OCI-LY1 (cell line): Measurements from ENCODE around the gene GLB1L3.

Experiments
- H2AFZ ChIP-seq: fragments of 200-600 bp; sonication (generic), shearing (Covaris generic); 2 replicates; pipeline ENCODE4 v1.6.0; 2014; ENCODE audit warnings: antibody characterized with exemption, mild to moderate bottlenecking, low read length
- H3F3A ChIP-seq: fragments of 200-600 bp; sonication (generic), shearing (Covaris generic); 2 replicates; pipeline ENCODE4 v1.6.0; 2014; ENCODE audit warnings: mild to moderate bottlenecking, antibody characterized with exemption, low read length, moderate library complexity; ENCODE audit not compliant: insufficient read depth
- H3K27ac ChIP-seq: fragments of 200-600 bp; sonication (generic); 2 replicates; pipeline ENCODE4 v1.5.1; 2014; ENCODE audit warnings: low read length, mixed run types, mild to moderate bottlenecking, low read depth; ENCODE audit not compliant: poor library complexity, severe bottlenecking
- H3K27me3 ChIP-seq: fragments of 200-600 bp; sonication (generic); 2 replicates; pipeline ENCODE4 v1.6.0; 2014; ENCODE audit warnings: antibody characterized with exemption, mild to moderate bottlenecking, low read length, moderate library complexity; ENCODE audit not compliant: insufficient read depth
- H3K36me3 ChIP-seq: fragments of 200-600 bp; sonication (generic); 2 replicates; pipeline ENCODE4 v1.6.1; 2014; ENCODE audit warnings: mild to moderate bottlenecking, antibody characterized with exemption, low read length, moderate library complexity, mixed read lengths; ENCODE audit not compliant: insufficient read depth
- H3K4me1 ChIP-seq: fragments of 200-600 bp; sonication (generic); 2 replicates; pipeline ENCODE4 v1.5.1; 2014; ENCODE audit warnings: mild to moderate bottlenecking, low read length, moderate library complexity; ENCODE audit not compliant: insufficient read depth, severe bottlenecking
- H3K4me2 ChIP-seq: fragments of 200-600 bp; sonication (generic), shearing (Covaris generic); 2 replicates; pipeline ENCODE4 v1.6.1; 2014; ENCODE audit warnings: low read length
- H3K4me3 ChIP-seq: fragments of 200-600 bp; sonication (generic); 2 replicates; pipeline ENCODE4 v1.5.1; 2014; ENCODE audit warnings: low read length, low read depth, mild to moderate bottlenecking, mixed read lengths; ENCODE audit not compliant: poor library complexity, severe bottlenecking
- H3K79me2 ChIP-seq: fragments of 200-600 bp; shearing (Covaris generic); 2 replicates; pipeline ENCODE4 v1.6.1; 2016; ENCODE audit warnings: mixed run types, low read length, mixed read lengths; ENCODE audit not compliant: insufficient read depth
- H3K9ac ChIP-seq: fragments of 200-600 bp; sonication (generic), shearing (Covaris generic); 2 replicates; pipeline ENCODE4 v1.6.1; 2014; ENCODE audit warnings: mild to moderate bottlenecking, low read length, mixed read lengths
- H3K9me2 ChIP-seq: fragments of 200-600 bp; sonication (generic), shearing (Covaris generic); 2 replicates; pipeline ENCODE4 v1.6.1; 2014; ENCODE audit warnings: low read depth, mild to moderate bottlenecking, low read length, mixed read lengths
- H3K9me3 ChIP-seq: fragments of 200-600 bp; shearing (Covaris generic); 2 replicates; pipeline ENCODE4 v1.6.1; 2014; ENCODE audit warnings: low read length, mixed read lengths
- H4K20me1 ChIP-seq: fragments of 200-600 bp; sonication (generic), shearing (Covaris generic); 2 replicates; pipeline ENCODE4 v1.6.0; 2016; ENCODE audit warnings: mild to moderate bottlenecking, low read length; ENCODE audit not compliant: insufficient read depth
- EZH2 ChIP-seq: fragments of 200-600 bp; sonication (generic), shearing (Covaris generic); IDR thresholded peaks from 2 replicates; pipeline ENCODE4 v1.8.0; 2017; ENCODE audit warnings: borderline replicate concordance, mixed run types, mild to moderate bottlenecking, antibody characterized with exemption, low read length, moderate library complexity, mixed read lengths
- TF ChIP-seq, protein P1 (sequence below): fragments of 200-600 bp; sonication (generic), shearing (Covaris generic); IDR thresholded peaks from 2 replicates; pipeline ENCODE4 v1.5.1; 2017; ENCODE audit warnings: mild to moderate bottlenecking, antibody characterized with exemption, low read length, moderate library complexity, mixed read lengths

GLB1L3 gene

DNA sequence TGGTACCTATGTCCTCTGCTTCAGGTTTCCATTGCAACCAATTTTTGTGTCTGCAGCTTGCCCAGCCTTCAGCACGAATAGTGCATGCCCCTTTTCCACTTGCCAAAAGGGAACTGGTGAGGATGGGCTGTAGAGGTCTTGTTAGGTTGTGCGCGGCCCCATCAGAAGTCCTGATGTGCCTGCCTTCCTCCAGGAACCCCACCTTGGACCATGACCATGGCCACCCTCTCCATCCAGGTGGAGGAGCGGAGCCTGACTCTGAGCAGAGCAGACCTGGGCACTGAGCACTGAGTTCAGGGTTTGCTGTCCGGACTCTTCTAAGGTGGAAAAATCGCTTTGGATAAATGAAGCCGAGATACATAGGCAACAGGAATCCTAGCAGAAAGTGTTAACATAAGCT lies 62.5 kb downstream of the GLB1L3 start:
- no peak overlapping the region for H3K27ac ChIP-seq
- no peak overlapping the region for H3K4me3 ChIP-seq
- H3K9me3 ChIP-seq = no peaks in the 10 kb centered on the region
- H3K4me2 ChIP-seq = no peak overlapping the region
- no peaks in the 10 kb centered on the region for H4K20me1 ChIP-seq
- H3K27me3 ChIP-seq = no peaks in the 10 kb centered on the region
- H3K36me3 ChIP-seq = no peaks in the 10 kb centered on the region
- no peaks in the 10 kb centered on the region for H3F3A ChIP-seq
- no peak overlapping the region for H3K9ac ChIP-seq
- TF ChIP-seq, protein P1, sequence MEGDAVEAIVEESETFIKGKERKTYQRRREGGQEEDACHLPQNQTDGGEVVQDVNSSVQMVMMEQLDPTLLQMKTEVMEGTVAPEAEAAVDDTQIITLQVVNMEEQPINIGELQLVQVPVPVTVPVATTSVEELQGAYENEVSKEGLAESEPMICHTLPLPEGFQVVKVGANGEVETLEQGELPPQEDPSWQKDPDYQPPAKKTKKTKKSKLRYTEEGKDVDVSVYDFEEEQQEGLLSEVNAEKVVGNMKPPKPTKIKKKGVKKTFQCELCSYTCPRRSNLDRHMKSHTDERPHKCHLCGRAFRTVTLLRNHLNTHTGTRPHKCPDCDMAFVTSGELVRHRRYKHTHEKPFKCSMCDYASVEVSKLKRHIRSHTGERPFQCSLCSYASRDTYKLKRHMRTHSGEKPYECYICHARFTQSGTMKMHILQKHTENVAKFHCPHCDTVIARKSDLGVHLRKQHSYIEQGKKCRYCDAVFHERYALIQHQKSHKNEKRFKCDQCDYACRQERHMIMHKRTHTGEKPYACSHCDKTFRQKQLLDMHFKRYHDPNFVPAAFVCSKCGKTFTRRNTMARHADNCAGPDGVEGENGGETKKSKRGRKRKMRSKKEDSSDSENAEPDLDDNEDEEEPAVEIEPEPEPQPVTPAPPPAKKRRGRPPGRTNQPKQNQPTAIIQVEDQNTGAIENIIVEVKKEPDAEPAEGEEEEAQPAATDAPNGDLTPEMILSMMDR = no peak
- no peak for TF ChIP-seq EZH2
- no peaks in the 10 kb centered on the region for H3K79me2 ChIP-seq
- no peak overlapping the region for H2AFZ ChIP-seq
- no peaks in the 10 kb centered on the region for H3K9me2 ChIP-seq
- H3K4me1 ChIP-seq = no peaks in the 10 kb centered on the region

DNA sequence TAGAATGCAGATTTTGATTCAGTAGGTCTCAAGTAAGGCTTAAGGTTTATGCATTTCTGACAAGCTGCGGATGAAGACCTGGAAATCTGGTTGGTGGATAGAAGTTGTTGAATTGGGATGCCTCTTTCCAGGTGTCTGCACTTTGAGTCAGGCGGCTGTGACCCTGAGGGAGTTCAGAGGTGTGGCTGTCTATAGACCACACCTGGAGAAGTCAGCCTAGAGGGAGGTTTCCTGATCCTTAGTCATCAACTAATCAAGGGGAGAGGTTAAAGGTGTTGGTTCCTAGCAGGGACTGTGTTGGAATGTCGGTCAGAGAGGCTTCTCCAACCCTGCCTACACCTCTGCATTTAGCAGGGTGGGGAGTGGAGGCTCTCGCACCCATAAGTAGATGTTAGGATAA lies 63.6 kb downstream of the GLB1L3 start:
- Histone ChIP-seq H3K9me3 (no peaks in the 10 kb centered on the region), H3K9ac (no peak overlapping the region), H3K27me3 (no peaks in the 10 kb centered on the region), H3K9me2 (no peaks in the 10 kb centered on the region), H3K4me3 (no peak overlapping the region), H3K4me2 (no peak overlapping the region), H3K4me1 (no peaks in the 10 kb centered on the region), H3K27ac (no peak overlapping the region), H3K36me3 (no peaks in the 10 kb centered on the region), H2AFZ (no peak overlapping the region), H3K79me2 (no peaks in the 10 kb centered on the region), H4K20me1 (no peaks in the 10 kb centered on the region), H3F3A (no peaks in the 10 kb centered on the region)
- TF ChIP-seq EZH2 = no peak
- TF ChIP-seq, protein P1 = no peak

DNA sequence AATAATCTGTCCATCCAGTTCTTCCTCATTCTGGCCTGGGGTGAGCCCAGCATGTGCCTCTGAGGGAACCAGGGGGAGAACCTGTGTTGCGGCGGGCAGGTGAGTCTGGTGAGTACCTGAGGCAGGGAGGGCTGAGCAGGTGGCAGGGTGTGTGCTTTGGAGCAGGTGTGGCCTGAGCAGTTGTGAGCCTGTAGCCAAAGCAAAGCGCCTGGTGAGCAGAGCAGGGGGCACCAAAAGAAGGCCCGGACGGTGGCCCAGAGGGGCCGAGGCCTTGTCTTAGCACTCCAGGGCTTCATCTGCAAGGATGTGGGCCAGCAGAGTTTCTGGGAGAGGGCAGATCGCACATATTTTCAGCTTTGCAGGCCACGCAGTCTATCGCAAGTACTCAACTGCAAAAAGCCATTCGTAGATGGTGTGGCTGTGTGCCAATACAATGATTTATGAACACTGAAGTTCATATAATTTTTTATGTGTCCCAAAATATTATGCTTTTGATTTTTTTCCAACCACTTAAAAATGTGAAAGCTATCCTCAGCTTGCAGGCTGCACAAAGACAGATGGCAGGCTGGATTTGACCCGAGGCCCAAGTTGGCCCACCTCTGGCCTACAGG lies 64.3 kb downstream of the GLB1L3 start:
- no peak overlapping the region for H3K4me2 ChIP-seq

More for the DNA sequence above, 64.3 kb downstream of the GLB1L3 start:
- no peak overlapping the region for H2AFZ ChIP-seq
- no peak overlapping the region for H3K4me3 ChIP-seq
- H3K27me3 ChIP-seq = no peaks in the 10 kb centered on the region
- H3K79me2 ChIP-seq = no peaks in the 10 kb centered on the region
- no peak overlapping the region for H3K27ac ChIP-seq
- no peaks in the 10 kb centered on the region for H3K4me1 ChIP-seq
- no peaks in the 10 kb centered on the region for H4K20me1 ChIP-seq
- TF ChIP-seq, protein P1 = no peak
- TF ChIP-seq EZH2 = no peak
- no peaks in the 10 kb centered on the region for H3F3A ChIP-seq
- H3K36me3 ChIP-seq = no peaks in the 10 kb centered on the region
- no peaks in the 10 kb centered on the region for H3K9me3 ChIP-seq
- no peaks in the 10 kb centered on the region for H3K9me2 ChIP-seq
- H3K9ac ChIP-seq = no peak overlapping the region
